Left hindlimb (tissue), 1 donor: Measurements from ENCODE around the gene HSP90AB1.

Experiments
- DNase-seq: peaks from one replicate; pipeline ENCODE4 v3.0.0-alpha.2; 2018

Gene HSP90AB1

GRCh38 chr6:44246663-44247337, at the start of gene HSP90AB1:
HSP90AB1 (plus strand) TSS chr6:44247101; CDS start chr6:44248630, 1,529 bp downstream.
- DNase-seq, result peak; percentile 95

- no peak for DNase-seq
These were observed 48.2 kb upstream of the HSP90AB1 start for GRCh38 chr6:44198684-44199083.

GRCh38 chr6:44199883-44200282, 47.0 kb upstream of the HSP90AB1 start:
- DNase-seq, result no peak

- no peak for DNase-seq
These were observed 45.7 kb upstream of the HSP90AB1 start for GRCh38 chr6:44201200-44201599.

GRCh38 chr6:44201638-44202303, 45.1 kb upstream of the HSP90AB1 start:
- no peak for DNase-seq

GRCh38 chr6:44202332-44202971, 44.4 kb upstream of the HSP90AB1 start:
- no peak for DNase-seq

- DNase-seq, result no peak
These were observed 43.7 kb upstream of the HSP90AB1 start for GRCh38 chr6:44202972-44203750.

GRCh38 chr6:44203955-44204354, 42.9 kb upstream of the HSP90AB1 start:
- no peak for DNase-seq

GRCh38 chr6:44207966-44208365, 38.9 kb upstream of the HSP90AB1 start:
- DNase-seq, result no peak

- no peak for DNase-seq
These were observed 35.6 kb upstream of the HSP90AB1 start for GRCh38 chr6:44211284-44211683.

GRCh38 chr6:44214307-44214706, 32.6 kb upstream of the HSP90AB1 start:
- DNase-seq, result no peak

GRCh38 chr6:44216677-44217331, 30.1 kb upstream of the HSP90AB1 start, which contains the start of gene MYMX:
MYMX (plus strand) TSS chr6:44216926; CDS start chr6:44217472, 546 bp downstream.
- DNase-seq, result peak; percentile 77

GRCh38 chr6:44217332-44218143, 29.4 kb upstream of the HSP90AB1 start:
- peak; percentile 76 for DNase-seq

GRCh38 chr6:44219053-44219814, 27.7 kb upstream of the HSP90AB1 start:
- DNase-seq, result peak; percentile 91

- DNase-seq, result no peak
These were observed 26.8 kb upstream of the HSP90AB1 start for GRCh38 chr6:44219815-44220784.

GRCh38 chr6:44220913-44221290, 26.0 kb upstream of the HSP90AB1 start:
- DNase-seq, result no peak

GRCh38 chr6:44221291-44221960, 25.5 kb upstream of the HSP90AB1 start:
- DNase-seq, result peak; percentile 93

GRCh38 chr6:44221961-44222335, 25.0 kb upstream of the HSP90AB1 start:
- DNase-seq, result no peak
